BE2C (cell line): ENCODE results near the gene ARPC4.
A peak's percentile ranks its signal among the peaks of the same experiment; 100 is the strongest.

Experiments used
- DNase-seq: peaks from one replicate; pipeline ENCODE4 v3.0.0-alpha.2; 2020
- H3K27me3 ChIP-seq: fragments of 250-450 bp; sonication (Bioruptor Pico); 2 replicates; pipeline ENCODE4 v1.5.1; 2020; ENCODE audit warnings: mild to moderate bottlenecking
- H3K36me3 ChIP-seq: fragments of 250-450 bp; sonication (Bioruptor Pico); 2 replicates; pipeline ENCODE4 v1.5.1; 2020; ENCODE audit warnings: mild to moderate bottlenecking
- H3K4me1 ChIP-seq: fragments of 250-450 bp; sonication (Bioruptor Pico); 2 replicates; pipeline ENCODE4 v1.5.1; 2020
- H3K4me3 ChIP-seq: 2 replicates; pipeline ENCODE4 v1.5.1; 2011; ENCODE audit warnings: low read depth, low read length
- H3K9me3 ChIP-seq: fragments of 250-450 bp; sonication (Bioruptor Pico); 2 replicates; pipeline ENCODE4 v1.5.1; 2020
- CTCF ChIP-seq: IDR thresholded peaks from 2 replicates; pipeline ENCODE4 v1.5.1; 2012; ENCODE audit warnings: mild to moderate bottlenecking, low read depth, low read length

Gene ARPC4

GRCh38 chr3:9786825-9787669 is 5.8 kb upstream of the ARPC4 start:
- Histone ChIP-seq H3K36me3 (no peaks in the 10 kb centered on the region), H3K4me1 (peaks cover 3% of the 10 kb centered on the region; the same call in 1 of the 2 replicates), H3K9me3 (no peaks in the 10 kb centered on the region), H3K27me3 (no peaks in the 10 kb centered on the region), H3K4me3 (no peak overlapping the region)
- no peak for DNase-seq
- peak; percentile 33; the same call in 1 of the 2 replicates for TF ChIP-seq CTCF

GRCh38 chr3:9787714-9788113 is 5.2 kb upstream of the ARPC4 start:
- H3K36me3 ChIP-seq: no peaks in the 10 kb centered on the region

GRCh38 chr3:9791127-9791526 is 1.8 kb upstream of the ARPC4 start:
- no peak for DNase-seq
- Histone ChIP-seq H3K27me3 (no peaks in the 10 kb centered on the region), H3K36me3 (no peaks in the 10 kb centered on the region), H3K9me3 (no peaks in the 10 kb centered on the region), H3K4me1 (no peaks in the 10 kb centered on the region), H3K4me3 (no peak overlapping the region)
- TF ChIP-seq CTCF: no peak

More at GRCh38 chr3:9787714-9788113, 5.2 kb upstream of the ARPC4 start:
- no peak overlapping the region for H3K4me3 ChIP-seq
- H3K9me3 ChIP-seq: no peaks in the 10 kb centered on the region
- DNase-seq: no peak
- H3K4me1 ChIP-seq: peaks cover 3% of the 10 kb centered on the region; the same call in 1 of the 2 replicates
- no peaks in the 10 kb centered on the region for H3K27me3 ChIP-seq
- no peak for TF ChIP-seq CTCF

- DNase-seq: no peak
- H3K36me3 ChIP-seq: no peaks in the 10 kb centered on the region
- no peaks in the 10 kb centered on the region for H3K27me3 ChIP-seq
- H3K4me3 ChIP-seq: peak overlapping the region; percentile 75
- no peaks in the 10 kb centered on the region for H3K4me1 ChIP-seq
- no peaks in the 10 kb centered on the region for H3K9me3 ChIP-seq
- TF ChIP-seq CTCF: no peak
Observed at GRCh38 chr3:9791790-9792404, 985 bp upstream of the ARPC4 start.

GRCh38 chr3:9793161-9793781 is 389 bp downstream of the ARPC4 start:
- Histone ChIP-seq H3K4me1 (no peaks in the 10 kb centered on the region), H3K9me3 (no peaks in the 10 kb centered on the region), H3K36me3 (no peaks in the 10 kb centered on the region; the same call in 1 of the 2 replicates), H3K27me3 (no peaks in the 10 kb centered on the region), H3K4me3 (peak overlapping the region; percentile 75)
- DNase-seq: no peak
- TF ChIP-seq CTCF: no peak
